HEK293 (cell line): Measurements from ENCODE around the gene KCNC4.
A peak's percentile ranks its signal among the peaks of the same experiment; 100 is the strongest.

Experiments
- CTCF ChIA-PET: fragments of 350-600 bp; formaldehyde crosslinking; extraction: SDS; loops from one replicate; lab custom pipeline; 2021; ENCODE audit warnings: antibody characterized with exemption; lab: Yijun Ruan, JAX
- POLR2A ChIA-PET: fragments of 300-600 bp; formaldehyde crosslinking; extraction: SDS; loops from one replicate; lab custom pipeline; 2020; ENCODE audit warnings: antibody characterized with exemption, inconsistent platforms; lab: Yijun Ruan, JAX
- H3K27ac ChIP-seq: fragments of 200-500 bp; sonication (Bioruptor generic); 2 replicates; pipeline ENCODE4 v1.5.1; 2014; ENCODE audit warnings: low read depth, low read length, control low read depth, inconsistent platforms; ENCODE audit errors: extremely low read depth
- H3K36me3 ChIP-seq, 2 experiments: fragments of 200-500 bp in 1 of 2; sonication (Bioruptor generic) in 1 of 2; 1 replicate in 1 of 2; 2 replicates in 1 of 2; pipeline ENCODE4 v1.5.1; 2014 to 2017; ENCODE audit warnings: inconsistent platforms in 2 of 2, low read length in 2 of 2; ENCODE audit not compliant: control insufficient read depth in 2 of 2, insufficient read depth in 1 of 2
- H3K4me1 ChIP-seq: fragments of 200-500 bp; sonication (Bioruptor generic); 2 replicates; pipeline ENCODE4 v1.5.1; 2014; ENCODE audit warnings: mild to moderate bottlenecking, low read length, inconsistent platforms; ENCODE audit not compliant: control insufficient read depth, insufficient read depth
- H3K4me3 ChIP-seq: 2 replicates; pipeline ENCODE4 v1.5.1; 2011; ENCODE audit warnings: low read depth, mild to moderate bottlenecking, control low read depth, low read length, moderate library complexity
- H3K9me3 ChIP-seq: fragments of 200-500 bp; sonication (Bioruptor generic); 2 replicates; pipeline ENCODE4 v1.5.1; 2014; ENCODE audit warnings: low read depth, low read length, inconsistent platforms; ENCODE audit not compliant: control insufficient read depth, insufficient read depth
- BCL11A ChIP-seq: fragments of 450-650 bp; formaldehyde crosslinking; IDR thresholded peaks from 2 replicates; pipeline ENCODE4 v1.5.1; 2016; ENCODE audit warnings: low read depth, missing biosample characterization, missing genetic modification characterization
- FEZF1 ChIP-seq: fragments of 450-650 bp; formaldehyde crosslinking; IDR thresholded peaks from 2 replicates; pipeline ENCODE4 v1.5.1; 2016; ENCODE audit warnings: missing biosample characterization, missing genetic modification characterization
- PRDM1 ChIP-seq: fragments of 450-650 bp; formaldehyde crosslinking; IDR thresholded peaks from 2 replicates; pipeline ENCODE4; 2016; ENCODE audit warnings: missing biosample characterization, missing genetic modification characterization
- SCRT2 ChIP-seq: fragments of 450-650 bp; formaldehyde crosslinking; IDR thresholded peaks from 2 replicates; pipeline ENCODE4 v1.5.1; 2016; ENCODE audit warnings: missing biosample characterization, missing genetic modification characterization
- ZBTB6 ChIP-seq: fragments of 450-650 bp; formaldehyde crosslinking; IDR thresholded peaks from 2 replicates; pipeline ENCODE4 v1.5.1; 2017; ENCODE audit warnings: missing biosample characterization, missing genetic modification characterization
- ZNF140 ChIP-seq: fragments of 450-650 bp; formaldehyde crosslinking; IDR thresholded peaks from 2 replicates; pipeline ENCODE4 v1.5.1; 2016; ENCODE audit warnings: missing biosample characterization, missing genetic modification characterization
- ZNF221 ChIP-seq: fragments of 450-650 bp; formaldehyde crosslinking; IDR thresholded peaks from 2 replicates; pipeline ENCODE4 v1.5.1; 2017; ENCODE audit warnings: missing biosample characterization, missing genetic modification characterization, borderline replicate concordance
- ZNF26 ChIP-seq: fragments of 450-650 bp; formaldehyde crosslinking; IDR thresholded peaks from 2 replicates; pipeline ENCODE4 v1.5.1; 2016; ENCODE audit warnings: missing biosample characterization, missing genetic modification characterization
- ZNF324 ChIP-seq: fragments of 450-650 bp; formaldehyde crosslinking; IDR thresholded peaks from 2 replicates; pipeline ENCODE4 v1.5.1; 2016; ENCODE audit warnings: missing biosample characterization, missing genetic modification characterization
- ZNF449 ChIP-seq: fragments of 450-650 bp; formaldehyde crosslinking; IDR thresholded peaks from 2 replicates; pipeline ENCODE4 v1.5.1; 2017; ENCODE audit warnings: missing biosample characterization, mild to moderate bottlenecking, missing genetic modification characterization, moderate library complexity
- ZNF473 ChIP-seq: fragments of 450-650 bp; formaldehyde crosslinking; IDR thresholded peaks from 2 replicates; pipeline ENCODE4 v1.5.1; 2017; ENCODE audit warnings: missing biosample characterization, missing genetic modification characterization
- ZNF513 ChIP-seq: fragments of 450-650 bp; IDR thresholded peaks from 2 replicates; pipeline ENCODE4 v1.5.1; 2018; ENCODE audit warnings: missing biosample characterization, missing genetic modification characterization
- ZNF521 ChIP-seq: fragments of 450-650 bp; formaldehyde crosslinking; IDR thresholded peaks from 2 replicates; pipeline ENCODE4 v1.5.1; 2017; ENCODE audit warnings: missing biosample characterization, mild to moderate bottlenecking, missing genetic modification characterization
- ZNF555 ChIP-seq: fragments of 450-650 bp; formaldehyde crosslinking; conservative IDR thresholded peaks from 2 replicates; pipeline ENCODE4 v1.5.1; 2017; ENCODE audit warnings: missing biosample characterization, mild to moderate bottlenecking, missing genetic modification characterization, inconsistent platforms
- ZNF560 ChIP-seq: fragments of 450-650 bp; formaldehyde crosslinking; IDR thresholded peaks from 2 replicates; pipeline ENCODE4 v1.5.1; 2017; ENCODE audit warnings: missing biosample characterization, missing genetic modification characterization, borderline replicate concordance
- ZNF580 ChIP-seq: fragments of 450-650 bp; formaldehyde crosslinking; IDR thresholded peaks from 2 replicates; pipeline ENCODE4 v1.5.1; 2016; ENCODE audit warnings: missing biosample characterization, missing genetic modification characterization
- ZNF658 ChIP-seq: fragments of 450-650 bp; formaldehyde crosslinking; IDR thresholded peaks from 2 replicates; pipeline ENCODE4; 2016; ENCODE audit warnings: missing biosample characterization, missing genetic modification characterization
- ZNF670 ChIP-seq: fragments of 450-650 bp; formaldehyde crosslinking; IDR thresholded peaks from 2 replicates; pipeline ENCODE4 v1.5.1; 2016; ENCODE audit warnings: missing biosample characterization, missing genetic modification characterization, low read depth
- ZNF701 ChIP-seq: fragments of 450-650 bp; formaldehyde crosslinking; IDR thresholded peaks from 2 replicates; pipeline ENCODE4 v1.5.1; 2016; ENCODE audit warnings: missing biosample characterization, missing genetic modification characterization
- ZNF785 ChIP-seq: fragments of 450-650 bp; formaldehyde crosslinking; IDR thresholded peaks from 2 replicates; pipeline ENCODE4 v1.5.1; 2016; ENCODE audit warnings: missing biosample characterization, missing genetic modification characterization
- ZNF792 ChIP-seq: fragments of 450-650 bp; formaldehyde crosslinking; IDR thresholded peaks from 2 replicates; pipeline ENCODE4 v1.5.1; 2016; ENCODE audit warnings: missing biosample characterization, missing genetic modification characterization
- ZNF837 ChIP-seq: fragments of 450-650 bp; formaldehyde crosslinking; IDR thresholded peaks from 2 replicates; pipeline ENCODE4 v1.5.1; 2016; ENCODE audit warnings: missing biosample characterization, missing genetic modification characterization
- ZNF843 ChIP-seq: fragments of 450-650 bp; formaldehyde crosslinking; IDR thresholded peaks from 2 replicates; pipeline ENCODE4 v1.5.1; 2016; ENCODE audit warnings: missing biosample characterization, missing genetic modification characterization

Gene KCNC4

GRCh38 chr1:110225756-110226404 is 15.8 kb downstream of the KCNC4 start:
- POLR2A ChIA-PET = no interaction called here
- Histone ChIP-seq H3K36me3 (peaks cover 0 to 99% of the 10 kb centered on the region in 2 experiments; a peak in 1 of 3 replicates), H3K27ac (no peak overlapping the region), H3K9me3 (no peaks in the 10 kb centered on the region), H3K4me1 (no peaks in the 10 kb centered on the region), H3K4me3 (no peak overlapping the region)
- CTCF ChIA-PET = interaction anchor here (0.6 to 1.7 kb wide), 2 partner anchors 18 to 37 kb away, joined by 3 read pairs; no protein-coding TSS in a partner anchor
- TF ChIP-seq ZNF449 = no peak
- TF ChIP-seq ZNF580 = no peak
- no peak for TF ChIP-seq ZNF792 (tag by site-specific recombination)
- no peak for TF ChIP-seq ZNF560 (tag by site-specific recombination)
- TF ChIP-seq ZNF670 (tag by site-specific recombination) = no peak
- TF ChIP-seq ZNF837 = no peak
- TF ChIP-seq BCL11A = no peak

- Histone ChIP-seq H3K4me1 (no peaks in the 10 kb centered on the region), H3K36me3 (peaks cover 0 to 99% of the 10 kb centered on the region in 2 experiments; a peak in 1 of 3 replicates), H3K4me3 (no peak overlapping the region), H3K9me3 (no peaks in the 10 kb centered on the region), H3K27ac (no peak overlapping the region)
- TF ChIP-seq SCRT2 (tag by site-specific recombination) (peak; percentile 51; the same call in 1 of the 2 replicates), ZNF658 (tag by site-specific recombination) (no peak), ZNF843 (no peak), ZNF140 (no peak), ZBTB6 (tag by site-specific recombination) (no peak), ZNF521 (tag by site-specific recombination) (no peak), ZNF221 (tag by site-specific recombination) (no peak), ZNF473 (tag by site-specific recombination) (no peak), ZNF701 (tag by site-specific recombination) (no peak)
- ChIA-PET CTCF (no interaction called here), POLR2A (no interaction called here)
Observed at GRCh38 chr1:110227774-110228173, 17.7 kb downstream of the KCNC4 start.

- Histone ChIP-seq H3K9me3 (no peaks in the 10 kb centered on the region), H3K4me3 (no peak overlapping the region), H3K36me3 (peaks cover 0 to 99% of the 10 kb centered on the region in 2 experiments; a peak in 1 of 3 replicates), H3K27ac (no peak overlapping the region), H3K4me1 (no peaks in the 10 kb centered on the region)
- ChIA-PET POLR2A (interaction anchor here (0.7 kb wide), 1 partner anchor 64 kb away, joined by 3 read pairs; no protein-coding TSS in a partner anchor), CTCF (interaction anchor here (0.6 kb wide), 1 partner anchor 97 kb away, joined by 3 read pairs; no protein-coding TSS in a partner anchor)
- TF ChIP-seq ZNF324 (tag by site-specific recombination) (no peak), ZNF513 (no peak), FEZF1 (tag by site-specific recombination) (no peak), ZNF555 (tag by site-specific recombination) (no peak), PRDM1 (tag by site-specific recombination) (no peak), ZNF26 (tag by site-specific recombination) (no peak), ZNF785 (no peak)
Observed at GRCh38 chr1:110228381-110228780, 18.3 kb downstream of the KCNC4 start.
